Measurements from ENCODE around the gene PLA2G4B.

The PLA2G4B gene

DNA sequence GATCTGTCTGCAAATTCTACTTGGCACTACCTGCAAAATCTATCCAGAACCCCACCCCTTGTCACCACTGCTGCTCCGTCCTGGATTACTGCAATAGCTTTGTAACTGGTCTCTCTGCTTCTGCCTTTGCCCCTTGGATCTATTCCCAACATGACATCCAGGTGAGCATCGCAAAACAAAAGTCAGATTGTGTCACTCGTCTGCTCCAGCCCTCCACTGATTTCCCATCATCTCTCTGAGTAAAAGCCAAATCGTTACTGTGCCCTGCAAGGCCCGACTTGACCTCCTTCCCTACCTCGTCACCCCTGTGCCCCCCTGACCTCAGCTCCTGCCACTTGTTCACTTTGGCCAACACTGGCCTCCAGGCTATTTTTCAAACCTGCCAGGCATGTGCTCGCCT lies 45.8 kb downstream of the PLA2G4B start:
- no peak overlapping the region for H3K27ac ChIP-seq
- TF ChIP-seq, protein P1, sequence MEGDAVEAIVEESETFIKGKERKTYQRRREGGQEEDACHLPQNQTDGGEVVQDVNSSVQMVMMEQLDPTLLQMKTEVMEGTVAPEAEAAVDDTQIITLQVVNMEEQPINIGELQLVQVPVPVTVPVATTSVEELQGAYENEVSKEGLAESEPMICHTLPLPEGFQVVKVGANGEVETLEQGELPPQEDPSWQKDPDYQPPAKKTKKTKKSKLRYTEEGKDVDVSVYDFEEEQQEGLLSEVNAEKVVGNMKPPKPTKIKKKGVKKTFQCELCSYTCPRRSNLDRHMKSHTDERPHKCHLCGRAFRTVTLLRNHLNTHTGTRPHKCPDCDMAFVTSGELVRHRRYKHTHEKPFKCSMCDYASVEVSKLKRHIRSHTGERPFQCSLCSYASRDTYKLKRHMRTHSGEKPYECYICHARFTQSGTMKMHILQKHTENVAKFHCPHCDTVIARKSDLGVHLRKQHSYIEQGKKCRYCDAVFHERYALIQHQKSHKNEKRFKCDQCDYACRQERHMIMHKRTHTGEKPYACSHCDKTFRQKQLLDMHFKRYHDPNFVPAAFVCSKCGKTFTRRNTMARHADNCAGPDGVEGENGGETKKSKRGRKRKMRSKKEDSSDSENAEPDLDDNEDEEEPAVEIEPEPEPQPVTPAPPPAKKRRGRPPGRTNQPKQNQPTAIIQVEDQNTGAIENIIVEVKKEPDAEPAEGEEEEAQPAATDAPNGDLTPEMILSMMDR (IDR thresholded peaks at IDR 0.05), result no peak
- TF ChIP-seq ZFX (IDR thresholded peaks at IDR 0.05; ENCODE audit: borderline replicate concordance), result no peak

DNA sequence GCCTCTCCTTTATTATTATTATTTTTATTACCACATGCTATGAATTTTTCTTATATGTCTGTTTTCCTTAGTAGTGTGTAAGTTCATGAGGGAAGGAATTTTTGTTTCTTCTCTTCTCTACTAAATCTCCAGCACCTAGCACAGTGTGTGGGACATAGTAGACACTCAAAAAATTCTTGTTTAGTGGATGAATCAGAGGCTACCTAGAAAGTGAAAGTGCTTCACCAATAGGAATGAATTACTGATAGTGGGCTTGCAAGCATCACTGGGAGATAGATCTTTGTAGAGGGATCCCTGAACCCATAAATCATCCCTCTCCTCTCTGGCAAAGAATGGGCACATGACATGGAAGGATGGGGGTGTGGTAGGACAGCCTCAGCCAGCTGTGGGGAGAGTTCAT lies 46.7 kb downstream of the PLA2G4B start:
- no peak overlapping the region for H3K27ac ChIP-seq
- TF ChIP-seq ZFX (IDR thresholded peaks at IDR 0.05; ENCODE audit: borderline replicate concordance), result no peak
- TF ChIP-seq, protein P1 (IDR thresholded peaks at IDR 0.05), result no peak

DNA sequence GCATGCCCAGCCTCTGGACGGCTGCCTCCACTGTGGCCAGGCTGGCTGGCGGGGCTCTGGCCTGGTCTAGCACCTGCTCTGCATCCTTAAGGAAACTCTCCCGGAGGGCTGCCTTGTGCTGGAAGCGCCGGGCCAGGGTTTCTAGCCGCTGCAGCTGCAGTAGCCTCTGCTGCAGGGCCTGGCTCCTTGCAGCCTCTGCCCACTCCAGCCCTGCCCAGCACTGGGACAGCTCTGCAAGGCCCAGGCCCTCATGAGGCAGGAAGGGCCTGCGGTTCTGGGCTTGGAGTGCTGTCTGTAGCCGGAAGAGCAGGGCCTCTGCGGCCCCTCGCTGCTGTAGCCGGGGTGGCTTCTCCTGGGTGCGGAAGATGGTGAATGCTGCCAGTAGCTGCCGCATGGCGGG lies 47.2 kb downstream of the PLA2G4B start:
- no peak for TF ChIP-seq ZFX (IDR thresholded peaks at IDR 0.05; ENCODE audit: borderline replicate concordance)
- TF ChIP-seq, protein P1 (IDR thresholded peaks at IDR 0.05), result no peak
- no peak overlapping the region for H3K27ac ChIP-seq

DNA sequence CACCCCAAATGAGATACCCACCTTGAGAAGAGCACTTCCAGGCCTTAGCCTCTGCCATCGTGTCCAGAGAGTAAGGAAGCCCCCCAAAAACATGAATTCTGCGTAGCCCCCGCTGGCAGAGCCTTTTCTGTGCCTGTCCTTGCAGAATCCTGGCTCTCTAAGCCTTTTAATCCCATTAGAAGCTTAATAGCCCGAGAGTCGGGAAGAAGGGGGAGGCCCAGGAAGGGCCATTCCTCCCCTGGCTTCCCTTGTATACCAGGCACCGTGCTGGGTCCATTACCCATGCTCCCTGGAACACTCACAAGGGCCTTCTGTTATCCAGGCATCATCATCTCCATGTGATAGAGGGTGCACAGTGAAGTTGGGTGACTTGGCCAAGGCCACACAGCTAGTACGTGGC lies 48.1 kb downstream of the PLA2G4B start:
- H3K27ac ChIP-seq, result no peak overlapping the region
- TF ChIP-seq, protein P1 (IDR thresholded peaks at IDR 0.05), result no peak
- TF ChIP-seq ZFX (IDR thresholded peaks at IDR 0.05; ENCODE audit: borderline replicate concordance), result no peak

DNA sequence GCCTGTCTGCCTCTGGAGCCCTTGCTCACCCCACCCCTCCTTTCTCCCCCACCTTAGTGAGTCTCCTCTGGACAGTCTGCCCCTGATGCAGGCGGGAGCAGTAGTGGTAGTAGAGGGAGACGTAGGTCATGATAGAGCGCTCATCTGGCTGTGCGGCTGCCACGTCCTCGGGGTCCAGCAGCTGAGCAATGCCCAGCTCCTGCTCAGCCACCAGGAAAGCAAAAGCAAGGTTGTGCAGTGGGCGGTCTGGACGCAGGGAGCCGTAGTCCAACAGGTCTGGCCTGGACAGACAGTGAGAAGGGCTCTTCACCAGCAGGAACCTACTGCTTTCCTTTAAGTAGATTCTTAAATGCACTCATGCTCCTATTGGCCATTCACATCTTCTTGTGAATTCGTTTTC lies 48.5 kb downstream of the PLA2G4B start:
- H3K27ac ChIP-seq, result no peak overlapping the region
- TF ChIP-seq ZFX (IDR thresholded peaks at IDR 0.05; ENCODE audit: borderline replicate concordance), result no peak
- TF ChIP-seq, protein P1 (IDR thresholded peaks at IDR 0.05), result no peak

DNA sequence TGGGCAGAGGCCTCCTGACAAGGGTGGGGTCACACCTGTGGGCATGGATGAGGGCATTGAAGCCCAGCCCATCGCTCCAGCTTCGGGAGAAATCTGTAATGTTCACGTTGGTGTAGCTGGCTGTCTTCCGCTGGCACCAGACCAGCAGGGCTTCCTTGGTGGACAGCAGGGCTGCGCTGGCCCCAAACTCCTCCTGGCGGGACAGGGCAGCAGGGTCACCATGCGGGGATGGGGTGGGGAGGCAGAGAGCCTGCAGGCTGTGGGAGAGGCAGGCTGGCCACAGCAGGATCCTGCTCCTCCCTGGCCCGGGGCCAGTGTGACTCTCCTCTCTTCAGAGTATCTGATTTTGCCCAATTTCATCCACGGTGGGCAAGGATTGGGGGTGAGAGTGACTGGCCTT lies 49.2 kb downstream of the PLA2G4B start:
- no peak overlapping the region for H3K27ac ChIP-seq
- no peak for TF ChIP-seq ZFX (IDR thresholded peaks at IDR 0.05; ENCODE audit: borderline replicate concordance)
- TF ChIP-seq, protein P1 (IDR thresholded peaks at IDR 0.05), result no peak

DNA sequence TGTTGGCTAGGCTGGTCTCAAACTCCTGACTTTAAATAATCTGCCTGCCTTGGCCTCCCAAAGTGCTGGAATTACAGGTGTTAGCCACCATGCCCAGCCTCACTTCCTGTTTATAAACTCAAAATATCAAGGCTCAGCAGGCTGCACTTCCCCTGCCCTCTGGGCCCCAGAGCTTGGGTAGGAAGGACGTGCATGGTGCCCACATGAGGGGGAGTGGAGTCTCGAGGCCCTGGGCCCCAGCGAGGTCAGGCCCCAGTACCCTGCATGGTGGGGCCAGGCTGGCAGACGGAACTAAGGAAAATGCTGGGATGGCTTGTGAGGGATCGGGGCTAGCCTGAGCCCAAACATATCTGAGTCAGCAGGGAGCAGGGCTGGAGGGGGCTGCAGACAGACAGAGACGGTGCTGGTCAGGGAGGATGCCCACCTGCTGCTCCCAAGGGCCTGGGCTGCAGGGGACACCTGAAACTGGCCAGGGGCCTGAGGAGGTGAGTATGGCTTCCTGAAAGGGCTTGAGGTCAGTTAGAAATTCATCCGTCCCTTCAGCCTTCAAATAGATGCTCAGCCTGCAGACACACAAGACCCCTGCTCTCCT lies 50.1 kb downstream of the PLA2G4B start:
- no peak overlapping the region for H3K27ac ChIP-seq
- TF ChIP-seq, protein P1 (IDR thresholded peaks at IDR 0.05), result no peak
- no peak for TF ChIP-seq ZFX (IDR thresholded peaks at IDR 0.05; ENCODE audit: borderline replicate concordance)

All from 22Rv1 (cell line).